H1 (cell line): Measurements from ENCODE around the gene UNC119B. TPM values are rescaled to one million over a fixed set of nuclear protein-coding genes. Genes with fewer than 3 reads are reported as not detected.

Source experiments
- CHD1 ChIP-seq: IDR thresholded peaks from 2 replicates; pipeline ENCODE4 v1.6.1; 2012; ENCODE audit warnings: low read depth, low read length, improper control_type of control experiment
- MAFK ChIP-seq: IDR thresholded peaks from 2 replicates; pipeline ENCODE4 v1.6.1; 2012; ENCODE audit warnings: low read depth, mild to moderate bottlenecking, improper control_type of control experiment, low read length
- PHF8 ChIP-seq: fragments of 200-600 bp; sonication (generic); conservative IDR thresholded peaks from 2 replicates; pipeline ENCODE4 v1.7.1; 2012; ENCODE audit warnings: low read depth, mild to moderate bottlenecking, inconsistent platforms, low read length, moderate library complexity
- SAP30 ChIP-seq: fragments of 300-600 bp; sonication (generic); IDR thresholded peaks from 2 replicates; pipeline ENCODE4 v1.7.1; 2012; ENCODE audit warnings: low read length, moderate library complexity, mild to moderate bottlenecking, inconsistent platforms; ENCODE audit not compliant: insufficient read depth, insufficient replicate concordance
- SIN3A ChIP-seq, 2 experiments: IDR thresholded peaks in 1 of 2; conservative IDR thresholded peaks in 1 of 2; 2 replicates each; pipeline ENCODE4 v1.6.1; 2011 to 2012; ENCODE audit warnings: low read length in 2 of 2, improper control_type of control experiment in 1 of 2, low read depth in 1 of 2, mild to moderate bottlenecking in 1 of 2
- TCF12 ChIP-seq: IDR thresholded peaks from 2 replicates; pipeline ENCODE4 v1.6.1; 2011; ENCODE audit warnings: low read depth, mild to moderate bottlenecking, low read length
- polyA plus RNA-seq, 7 experiments: library from polyadenylated mRNA; depleted of rRNA in 3 of 7; stranded (reverse) in 5 of 7; unstranded in 2 of 7; fragments of >200 nt in 5 of 7; fragments of 200-250 nt in 2 of 7; gene quantifications; 1 replicate in 5 of 7; 2 replicates in 1 of 7; 4 replicates in 1 of 7; pipeline versions ENCODE4 v1.2.1 to v1.2.3, GENCODE V29; 2011 to 2013; ENCODE audit warnings: missing spikeins in 2 of 7, mixed read lengths in 2 of 7
- total RNA-seq: library from RNA; stranded (reverse); fragmentation: NEBNext Ultra II Directional; extraction: Animal tissue kit (Norgen Biotek cat#: 25700); gene quantifications from 2 replicates; pipeline ENCODE4 v1.2.1, GENCODE V29; 2021
- TF ChIP-seq, protein P1 (sequence below): IDR thresholded peaks from 2 replicates; pipeline ENCODE4 v1.6.1; 2012; ENCODE audit warnings: inconsistent platforms

Gene UNC119B
- total and polyA plus RNA-seq, 2 of the 8 experiments (the other 6 are each of a cell fraction or from before 2014, with no cell fraction given) = 40.5 to 50.1 TPM

DNA sequence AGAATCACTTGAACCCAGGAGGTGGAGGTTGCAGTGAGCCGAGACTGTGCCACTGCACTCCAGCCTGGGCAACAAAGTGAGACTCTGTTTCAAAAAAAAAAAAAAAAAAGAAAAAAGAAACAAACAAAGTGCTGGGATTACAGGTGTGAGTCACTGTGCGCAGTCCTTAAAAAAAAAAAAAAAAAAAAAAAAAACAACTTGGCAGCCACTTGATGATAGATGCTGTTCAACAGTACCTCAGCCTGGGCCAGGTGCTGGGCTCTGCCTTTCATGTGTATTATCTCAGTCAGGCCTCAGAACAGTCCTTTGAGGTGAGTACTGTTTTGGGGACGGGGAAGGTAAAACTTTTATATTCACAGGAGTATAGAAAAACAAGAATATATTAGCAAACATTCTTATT is 24.9 kb downstream of the UNC119B start (continued):
- TF ChIP-seq CHD1 (no peak), TCF12 (no peak), SAP30 (no peak), SIN3A (conservative IDR thresholded peaks at IDR 0.05 in 1 of 2, IDR thresholded peaks at IDR 0.05 in 1 of 2; ENCODE audit: low read depth in 1 of 2, low read length in 2 of 2) (no peak), MAFK (no peak), PHF8 (no peak)
- TF ChIP-seq, protein P1, sequence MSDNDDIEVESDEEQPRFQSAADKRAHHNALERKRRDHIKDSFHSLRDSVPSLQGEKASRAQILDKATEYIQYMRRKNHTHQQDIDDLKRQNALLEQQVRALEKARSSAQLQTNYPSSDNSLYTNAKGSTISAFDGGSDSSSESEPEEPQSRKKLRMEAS = no peak
- TF ChIP-seq, all 59 proteins: peak for 0
